ENCODE measurements around the gene DNAJC21.

- TF ChIP-seq CTCF (conservative IDR thresholded peaks at IDR 0.05; ENCODE audit: low read depth, low read length) (no peak), MAFK (IDR thresholded peaks at IDR 0.05; ENCODE audit: low read depth, low read length) (no peak), CEBPB (IDR thresholded peaks at IDR 0.05; ENCODE audit: low read depth, low read length) (no peak), BHLHE40 (IDR thresholded peaks at IDR 0.05; ENCODE audit: low read depth, low read length) (no peak), RAD21 (IDR thresholded peaks at IDR 0.05; ENCODE audit: low read length) (no peak), POLR2A (IDR thresholded peaks at IDR 0.05; ENCODE audit: low read depth, low read length) (no peak), RFX5 (IDR thresholded peaks at IDR 0.05; ENCODE audit: low read depth, low read length) (no peak), NFE2L2 (IDR thresholded peaks at IDR 0.05; ENCODE audit: low read depth, low read length) (no peak)
These were observed 40.0 kb upstream of the DNAJC21 start for GRCh38 chr5:34889394-34889793.

Data from IMR-90 (cell line).